Stimulated activated CD4-positive, alpha-beta T cell treated with anti-CD3 and anti-CD28 coated beads, Interleukin-15, amount 100 ng/mL, for 1 hour (primary cell): ENCODE measurements around the gene ZBTB7C.

Experiments
- DNase-seq, 2 donors: peaks; one replicate each; pipeline ENCODE4 v3.0.0-alpha.2; 2020; ENCODE audit warnings: low read depth in 1 of 2, low spot score in 1 of 2

ZBTB7C gene

GRCh38 chr18:48391868-48392267 is 17.3 kb downstream of the ZBTB7C start:
- no peak for DNase-seq

- DNase-seq = no peak
Observed at GRCh38 chr18:48390641-48391040, 18.5 kb downstream of the ZBTB7C start.

GRCh38 chr18:48388478-48388877 is 20.7 kb downstream of the ZBTB7C start:
- no peak for DNase-seq

- DNase-seq = no peak
Observed at GRCh38 chr18:48387300-48387699, 21.9 kb downstream of the ZBTB7C start.

GRCh38 chr18:48385596-48385995 is 23.6 kb downstream of the ZBTB7C start:
- no peak for DNase-seq

- no peak for DNase-seq
Observed at GRCh38 chr18:48376934-48377333, 32.2 kb downstream of the ZBTB7C start.

- no peak for DNase-seq
Observed at GRCh38 chr18:48376406-48376805, 32.8 kb downstream of the ZBTB7C start.

- DNase-seq = no peak
Observed at GRCh38 chr18:48375150-48375800, 33.9 kb downstream of the ZBTB7C start.

- no peak for DNase-seq
Observed at GRCh38 chr18:48374423-48375149, 34.6 kb downstream of the ZBTB7C start.

- DNase-seq = no peak
Observed at GRCh38 chr18:48371854-48372602, 37.2 kb downstream of the ZBTB7C start.

- DNase-seq = no peak
Observed at GRCh38 chr18:48367557-48367956, 41.6 kb downstream of the ZBTB7C start.

GRCh38 chr18:48365965-48366364 is 43.2 kb downstream of the ZBTB7C start:
- DNase-seq = no peak

GRCh38 chr18:48364146-48364545 is 45.0 kb downstream of the ZBTB7C start:
- no peak for DNase-seq

GRCh38 chr18:48363175-48363574 is 46.0 kb downstream of the ZBTB7C start:
- no peak for DNase-seq

GRCh38 chr18:48361801-48362200 is 47.4 kb downstream of the ZBTB7C start:
- DNase-seq = no peak

GRCh38 chr18:48360376-48361021 is 48.7 kb downstream of the ZBTB7C start:
- no peak for DNase-seq

- DNase-seq = no peak
Observed at GRCh38 chr18:48359626-48360025, 49.6 kb downstream of the ZBTB7C start.

GRCh38 chr18:48358868-48359267 is 50.3 kb downstream of the ZBTB7C start:
- no peak for DNase-seq

GRCh38 chr18:48356909-48357631 is 52.1 kb downstream of the ZBTB7C start:
- no peak for DNase-seq

- no peak for DNase-seq
Observed at GRCh38 chr18:48356151-48356745, 52.9 kb downstream of the ZBTB7C start.
